GM12874 (cell line): Measurements from ENCODE around the gene POU2F1.

Experiments used
- TF ChIP-seq, protein P1 (sequence below): IDR thresholded peaks from 2 replicates; pipeline ENCODE4 v1.5.1; 2011; ENCODE audit warnings: low read depth, mild to moderate bottlenecking, control low read depth, low read length, moderate library complexity; ENCODE audit not compliant: insufficient read depth

Gene POU2F1

GRCh38 chr1:167197692-167198091, 23.0 kb upstream of the POU2F1 start:
- TF ChIP-seq, protein P1, sequence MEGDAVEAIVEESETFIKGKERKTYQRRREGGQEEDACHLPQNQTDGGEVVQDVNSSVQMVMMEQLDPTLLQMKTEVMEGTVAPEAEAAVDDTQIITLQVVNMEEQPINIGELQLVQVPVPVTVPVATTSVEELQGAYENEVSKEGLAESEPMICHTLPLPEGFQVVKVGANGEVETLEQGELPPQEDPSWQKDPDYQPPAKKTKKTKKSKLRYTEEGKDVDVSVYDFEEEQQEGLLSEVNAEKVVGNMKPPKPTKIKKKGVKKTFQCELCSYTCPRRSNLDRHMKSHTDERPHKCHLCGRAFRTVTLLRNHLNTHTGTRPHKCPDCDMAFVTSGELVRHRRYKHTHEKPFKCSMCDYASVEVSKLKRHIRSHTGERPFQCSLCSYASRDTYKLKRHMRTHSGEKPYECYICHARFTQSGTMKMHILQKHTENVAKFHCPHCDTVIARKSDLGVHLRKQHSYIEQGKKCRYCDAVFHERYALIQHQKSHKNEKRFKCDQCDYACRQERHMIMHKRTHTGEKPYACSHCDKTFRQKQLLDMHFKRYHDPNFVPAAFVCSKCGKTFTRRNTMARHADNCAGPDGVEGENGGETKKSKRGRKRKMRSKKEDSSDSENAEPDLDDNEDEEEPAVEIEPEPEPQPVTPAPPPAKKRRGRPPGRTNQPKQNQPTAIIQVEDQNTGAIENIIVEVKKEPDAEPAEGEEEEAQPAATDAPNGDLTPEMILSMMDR = no peak

DNA sequence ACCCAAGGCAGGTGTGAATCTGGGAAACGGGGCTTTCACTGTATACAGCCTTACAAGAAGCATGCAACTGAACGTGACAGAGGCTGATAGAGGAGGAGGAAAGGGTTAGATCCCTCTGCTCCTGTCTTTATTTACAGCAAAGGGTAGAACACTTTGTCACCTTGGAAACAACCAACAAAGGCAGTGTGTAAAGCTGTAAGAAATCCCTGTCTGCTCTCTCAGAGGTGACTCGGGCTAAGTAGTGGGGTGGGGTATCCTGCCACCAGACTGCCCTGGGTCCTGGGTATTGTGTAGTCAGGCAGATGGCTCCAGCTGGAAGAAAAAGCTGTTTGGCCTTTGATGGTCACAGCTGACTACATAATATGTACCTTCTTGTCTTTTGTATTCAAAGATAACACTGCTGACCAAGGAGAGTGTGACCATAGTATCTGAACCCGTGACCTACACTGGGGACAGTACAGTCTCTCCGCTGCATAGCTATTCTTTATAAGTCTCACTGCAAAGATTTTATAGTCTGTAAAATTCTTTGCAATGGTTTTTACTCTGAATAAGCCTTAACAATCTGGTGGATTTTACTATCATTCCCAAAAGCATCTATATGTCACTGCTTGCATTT, 22.1 kb upstream of the POU2F1 start:
- TF ChIP-seq, protein P1 = no peak

GRCh38 chr1:167199656-167200055, 21.0 kb upstream of the POU2F1 start:
- TF ChIP-seq, protein P1 = no peak

- TF ChIP-seq, protein P1 = no peak
Measured at GRCh38 chr1:167200272-167200671, 20.4 kb upstream of the POU2F1 start.

- TF ChIP-seq, protein P1 = no peak
Measured at GRCh38 chr1:167200749-167201148, 19.9 kb upstream of the POU2F1 start.

GRCh38 chr1:167202049-167202448, 18.6 kb upstream of the POU2F1 start:
- TF ChIP-seq, protein P1 = no peak

DNA sequence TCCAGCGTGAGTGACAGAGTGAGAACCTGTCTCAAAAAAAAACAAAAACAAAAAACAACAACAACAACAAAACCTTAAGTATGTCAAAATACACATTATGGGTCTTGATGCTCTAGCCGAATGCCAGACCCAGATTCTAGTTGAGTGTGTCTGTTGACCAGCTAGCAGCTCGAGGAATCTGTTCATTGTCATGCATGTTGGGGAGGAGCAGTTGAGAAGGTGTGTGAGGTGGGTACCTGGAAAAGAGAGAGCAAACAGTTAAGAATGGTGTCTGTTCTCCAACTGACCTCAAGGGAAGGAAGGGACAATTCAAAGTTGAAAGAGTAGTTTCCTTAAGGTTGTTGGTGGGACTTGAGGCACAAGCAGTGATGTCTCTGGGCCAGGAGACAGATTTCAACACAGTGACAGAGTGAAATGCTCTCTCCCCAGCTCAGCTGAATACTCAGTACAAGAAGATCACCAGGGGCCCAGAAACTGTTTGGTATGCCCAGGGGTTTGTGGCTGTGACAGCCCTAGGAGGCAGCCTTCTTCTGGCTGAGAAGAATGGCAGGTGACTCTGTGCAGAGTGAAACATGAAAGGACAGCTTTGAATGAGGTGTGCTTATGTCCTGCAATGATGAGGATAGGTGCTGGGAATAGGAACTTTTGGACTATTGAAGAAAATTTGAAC, 14.4 kb upstream of the POU2F1 start:
- TF ChIP-seq, protein P1 = no peak
